Activated naive CD4-positive, alpha-beta T cell treated with anti-CD3 and anti-CD28 coated beads for 36 hours (primary cell): Measurements from ENCODE around the gene SLC27A1. TPM values are rescaled to one million over a fixed set of nuclear protein-coding genes. Genes with fewer than 3 reads are reported as not detected.
"Not testable (repeated sequence)": the region's sequence is repeated elsewhere in the genome, so short reads cannot be mapped to it uniquely, and the experiment has no call there.

Source experiments
- CTCF ChIA-PET: fragments of 350-600 bp; sonication (Branson Sonifier 250); formaldehyde crosslinking; loops from one replicate; lab custom pipeline; 2021; ENCODE audit warnings: antibody characterized with exemption; lab: Charles Lee
- DNase-seq: peaks from one replicate; pipeline ENCODE4 v3.0.0-alpha.2; 2020
- H3K27ac Mint-ChIP-seq: one replicate; pipeline ENCODE4 v1.8.0; 2021; ENCODE audit warnings: mild to moderate bottlenecking, mixed read lengths
- H3K27me3 Mint-ChIP-seq: one replicate; pipeline ENCODE4 v1.8.0; 2021; ENCODE audit warnings: low read depth, mixed read lengths
- H3K36me3 Mint-ChIP-seq: one replicate; pipeline ENCODE4 v1.8.0; 2021; ENCODE audit warnings: low read depth, mixed read lengths
- H3K4me1 Mint-ChIP-seq: one replicate; pipeline ENCODE4 v1.8.0; 2021; ENCODE audit warnings: low read depth, mixed read lengths
- H3K4me3 Mint-ChIP-seq: one replicate; pipeline ENCODE4 v1.8.0; 2021; ENCODE audit warnings: mild to moderate bottlenecking, moderate library complexity, mixed read lengths
- H3K9me3 Mint-ChIP-seq: one replicate; pipeline ENCODE4 v1.8.0; 2021; ENCODE audit warnings: mixed read lengths
- intact Hi-C: fragments of 100-400 bp; cut with micrococcal nuclease; formaldehyde crosslinking; loops from one replicate; pipeline ENCODE4 v1.15.1; 2023
- total RNA-seq, 2 experiments: library from RNA; stranded (reverse); gene quantifications; one replicate each; pipeline ENCODE4 v1.2.3, GENCODE V29; 2021

SLC27A1 gene
- total RNA-seq, 2 experiments from 2014 or later = 1.2 to 1.7 TPM

GRCh38 chr19:17490411-17490810 lies 20.1 kb downstream of the SLC27A1 start:
- Mint-ChIP-seq H3K9me3 (no peaks in the 10 kb centered on the region), H3K27me3 (no peaks in the 10 kb centered on the region), H3K4me1 (peaks cover 28% of the 10 kb centered on the region), H3K36me3 (no peaks in the 10 kb centered on the region), H3K4me3 (no peak overlapping the region), H3K27ac (no peak overlapping the region)
- intact Hi-C loops = no loop called here
- peak; percentile 51 for DNase-seq
- CTCF ChIA-PET = interaction anchor here (1.4 kb wide), 1 partner anchor 25 kb away, joined by 4 read pairs; no protein-coding TSS in a partner anchor

GRCh38 chr19:17491287-17491686 lies 21.0 kb downstream of the SLC27A1 start:
- Mint-ChIP-seq H3K4me1 (peaks cover 32% of the 10 kb centered on the region), H3K27ac (no peak overlapping the region), H3K4me3 (no peak overlapping the region), H3K27me3 (no peaks in the 10 kb centered on the region), H3K36me3 (no peaks in the 10 kb centered on the region), H3K9me3 (no peaks in the 10 kb centered on the region)
- CTCF ChIA-PET = interaction anchor here (1.4 kb wide), 1 partner anchor 26 kb away, joined by 4 read pairs; no protein-coding TSS in a partner anchor
- intact Hi-C loops = no loop called here
- DNase-seq = no peak

GRCh38 chr19:17495639-17496296 lies 25.4 kb downstream of the SLC27A1 start:
- peaks cover 16% of the 10 kb centered on the region for H3K4me1 Mint-ChIP-seq
- no peaks in the 10 kb centered on the region for H3K9me3 Mint-ChIP-seq
- no peak overlapping the region for H3K27ac Mint-ChIP-seq
- no peaks in the 10 kb centered on the region for H3K36me3 Mint-ChIP-seq
- no peak for DNase-seq
- no peak overlapping the region for H3K4me3 Mint-ChIP-seq
- intact Hi-C loops = loop anchor here (1.0 to 5.0 kb wide), 2 partner anchors 62 to 79 kb away; partner anchors contain the start of gene COLGALT1
- CTCF ChIA-PET = interaction anchor here (0.6 to 2.4 kb wide), 39 partner anchors 9 to 376 kb away, joined by 3 to 21 read pairs (median 4); partner anchors contain the start of genes BST2, PGLS, SLC5A5 and TMEM221
- no peaks in the 10 kb centered on the region for H3K27me3 Mint-ChIP-seq

GRCh38 chr19:17496337-17496997 lies 26.1 kb downstream of the SLC27A1 start:
- Mint-ChIP-seq H3K9me3 (no peaks in the 10 kb centered on the region), H3K4me3 (no peak overlapping the region), H3K4me1 (peaks cover 15% of the 10 kb centered on the region), H3K27me3 (no peaks in the 10 kb centered on the region), H3K27ac (no peak overlapping the region), H3K36me3 (no peaks in the 10 kb centered on the region)
- DNase-seq = peak; percentile 89
- intact Hi-C loops = loop anchor here (1.0 to 5.0 kb wide), 2 partner anchors 61 to 78 kb away; partner anchors contain the start of gene COLGALT1
- CTCF ChIA-PET = interaction anchor here (0.6 to 2.4 kb wide), 41 partner anchors 8 to 375 kb away, joined by 3 to 21 read pairs (median 4); partner anchors contain the start of genes BST2, PGLS, SLC5A5 and TMEM221

GRCh38 chr19:17497149-17497798 lies 26.9 kb downstream of the SLC27A1 start:
- intact Hi-C loops = loop anchor here (5.0 kb wide), 1 partner anchor 60 kb away; the partner anchor contains the start of gene COLGALT1
- Mint-ChIP-seq H3K36me3 (no peaks in the 10 kb centered on the region), H3K4me3 (no peak overlapping the region), H3K27me3 (no peaks in the 10 kb centered on the region), H3K9me3 (no peaks in the 10 kb centered on the region), H3K4me1 (peaks cover 15% of the 10 kb centered on the region), H3K27ac (no peak overlapping the region)
- CTCF ChIA-PET = interaction anchor here (1.0 to 2.4 kb wide), 11 partner anchors 9 to 111 kb away, joined by 3 to 21 read pairs (median 8); partner anchors contain the start of gene PGLS
- DNase-seq = no peak

GRCh38 chr19:17499025-17499424 lies 28.7 kb downstream of the SLC27A1 start:
- H3K27me3 Mint-ChIP-seq, H3K4me3 Mint-ChIP-seq, DNase-seq, H3K9me3 Mint-ChIP-seq, H3K27ac Mint-ChIP-seq, H3K36me3 Mint-ChIP-seq: not testable (repeated sequence)
- CTCF ChIA-PET = interaction anchor here (0.8 to 0.9 kb wide), 2 partner anchors 11 to 12 kb away, joined by 3 to 4 read pairs; no protein-coding TSS in a partner anchor
- H3K4me1 Mint-ChIP-seq = peaks cover 15% of the 10 kb centered on the region
- intact Hi-C loops = loop anchor here (5.0 kb wide), 1 partner anchor 58 kb away; the partner anchor contains the start of gene COLGALT1

GRCh38 chr19:17499648-17500446 lies 29.5 kb downstream of the SLC27A1 start:
- CTCF ChIA-PET = interaction anchor here (1.0 to 1.2 kb wide), 2 partner anchors 9 to 74 kb away, joined by 3 to 4 read pairs; no protein-coding TSS in a partner anchor
- no peaks in the 10 kb centered on the region for H3K27me3 Mint-ChIP-seq

GRCh38 chr19:17500447-17501198 lies 30.3 kb downstream of the SLC27A1 start:
- H3K27me3 Mint-ChIP-seq = no peaks in the 10 kb centered on the region
- peaks cover 15% of the 10 kb centered on the region for H3K4me1 Mint-ChIP-seq
- no peaks in the 10 kb centered on the region for H3K9me3 Mint-ChIP-seq
- H3K27ac Mint-ChIP-seq = no peak overlapping the region
- H3K4me3 Mint-ChIP-seq = no peak overlapping the region
- CTCF ChIA-PET = interaction anchor here (1.0 to 1.2 kb wide), 2 partner anchors 8 to 73 kb away, joined by 3 to 4 read pairs; no protein-coding TSS in a partner anchor
- DNase-seq = no peak
- H3K36me3 Mint-ChIP-seq = no peaks in the 10 kb centered on the region
- intact Hi-C loops = no loop called here

More at GRCh38 chr19:17499648-17500446, 29.5 kb downstream of the SLC27A1 start:
- Mint-ChIP-seq H3K9me3 (no peaks in the 10 kb centered on the region), H3K36me3 (no peaks in the 10 kb centered on the region), H3K4me3 (no peak overlapping the region), H3K4me1 (peaks cover 15% of the 10 kb centered on the region), H3K27ac (no peak overlapping the region)
- intact Hi-C loops = loop anchor here (5.0 kb wide), 1 partner anchor 57 kb away; the partner anchor contains the start of gene COLGALT1
- no peak for DNase-seq

- no peaks in the 10 kb centered on the region for H3K36me3 Mint-ChIP-seq
- no peak for DNase-seq
- H3K27me3 Mint-ChIP-seq = no peaks in the 10 kb centered on the region
- CTCF ChIA-PET = no interaction called here
- intact Hi-C loops = no loop called here
- H3K4me1 Mint-ChIP-seq = peaks cover 14% of the 10 kb centered on the region
- no peaks in the 10 kb centered on the region for H3K9me3 Mint-ChIP-seq
- no peak overlapping the region for H3K27ac Mint-ChIP-seq
- H3K4me3 Mint-ChIP-seq = no peak overlapping the region
These were observed 32.9 kb downstream of the SLC27A1 start for GRCh38 chr19:17503240-17503639.

- CTCF ChIA-PET = interaction anchor here (2.0 kb wide), 1 partner anchor 8 kb away, joined by 6 read pairs; no protein-coding TSS in a partner anchor
- Mint-ChIP-seq H3K9me3 (no peaks in the 10 kb centered on the region), H3K4me3 (no peak overlapping the region), H3K27me3 (no peaks in the 10 kb centered on the region), H3K36me3 (no peaks in the 10 kb centered on the region), H3K4me1 (peaks cover 19% of the 10 kb centered on the region), H3K27ac (no peak overlapping the region)
- intact Hi-C loops = no loop called here
- no peak for DNase-seq
These were observed 33.7 kb downstream of the SLC27A1 start for GRCh38 chr19:17504030-17504429.
